Hepatocyte (in vitro differentiated cells): ENCODE data around the gene ST8SIA6.

Experiments
- CTCF ChIP-seq: fragments of 200-600 bp; sonication (generic); IDR thresholded peaks from 2 replicates; pipeline ENCODE4 v1.5.1; 2016; ENCODE audit warnings: antibody characterized with exemption, mild to moderate bottlenecking; ENCODE audit not compliant: poor library complexity
- EZH2 ChIP-seq: fragments of 200-600 bp; sonication (generic); IDR thresholded peaks from 2 replicates; pipeline ENCODE4 v1.6.1; 2016; ENCODE audit warnings: antibody characterized with exemption, mild to moderate bottlenecking, borderline replicate concordance
- EZH2phosphoT487 ChIP-seq: fragments of 200-600 bp; sonication (generic); IDR thresholded peaks from one replicate; pipeline ENCODE4 v1.6.1; 2018; ENCODE audit warnings: antibody characterized with exemption, mild to moderate bottlenecking, low read depth, moderate library complexity; ENCODE audit not compliant: unreplicated experiment, severe bottlenecking

- TF ChIP-seq EZH2phosphoT487: no peak
- no peak for TF ChIP-seq CTCF
- no peak for TF ChIP-seq EZH2
Measured at GRCh38 chr10:17307123-17307522, 147.3 kb downstream of the ST8SIA6 start.
